ENCODE results near the gene AAK1. TPM values are rescaled to one million over a fixed set of nuclear protein-coding genes. Genes with fewer than 3 reads are reported as not detected.

The AAK1 gene
- total and polyA plus RNA-seq, 10 of the 15 experiments (the other 5 are each of a cell fraction or from before 2014, with no cell fraction given), result 2.9 to 41.4 (median 17.5) TPM

DNA sequence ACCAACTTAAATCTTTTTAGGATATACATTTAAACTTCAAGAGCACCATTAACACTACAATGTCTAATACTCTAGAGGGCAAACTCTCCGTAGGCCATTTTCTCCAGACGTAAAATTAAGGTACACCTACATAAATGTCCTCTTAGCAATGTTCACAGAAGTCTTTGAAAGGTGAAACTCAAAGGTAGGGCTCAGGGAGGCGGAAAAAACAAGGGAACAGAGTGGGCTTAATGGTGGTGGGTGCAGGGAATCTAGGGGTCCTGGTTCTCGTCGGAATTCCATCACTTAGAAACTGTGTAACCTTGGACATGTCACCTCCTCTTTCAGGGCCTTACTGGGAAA is 207.0 kb downstream of the AAK1 start:
- ATAC-seq (peak; percentile 19), FAIRE-seq (no peak), DNase-seq (ENCODE audit: low read depth, low spot score) (peak; percentile 36)
- Histone ChIP-seq H3K9me3 (replicated peaks; ENCODE audit: control insufficient read depth, insufficient read depth, low read length) (no peaks in the 10 kb centered on the region), H3K4me2 (ENCODE audit: control insufficient read depth, insufficient read depth) (peak overlapping the region; percentile 77), H2AFZ (ENCODE audit: control insufficient read depth, low read depth, low read length) (peak overlapping the region; percentile 92), H3K27me3 (replicated peaks in 1 of 2; ENCODE audit: control insufficient read depth in 2 of 2, insufficient read depth in 2 of 2, low read length in 1 of 2) (no peaks in the 10 kb centered on the region), H4K20me1 (ENCODE audit: control insufficient read depth, insufficient read depth) (no peaks in the 10 kb centered on the region), H3K36me3 (ENCODE audit: control insufficient read depth in 2 of 2, insufficient read depth in 2 of 2, low read length in 1 of 2) (no peaks in the 10 kb centered on the region; a peak in 1 of 4 replicates), H3K9ac (ENCODE audit: control insufficient read depth, insufficient read depth, low read length) (peak overlapping the region; percentile 85), H3K27ac (ENCODE audit: control insufficient read depth, insufficient read depth) (peak overlapping the region; percentile 89), H3K4me3 (peak overlapping the region; percentile 76), H3K4me1 (ENCODE audit: control insufficient read depth, insufficient read depth, low read length) (peaks cover 9% of the 10 kb centered on the region; the same call in 1 of the 2 replicates), H3K79me2 (ENCODE audit: control insufficient read depth, insufficient read depth, low read length) (peaks cover 10% of the 10 kb centered on the region)
- POLR2A ChIA-PET, result interaction anchor here (0.9 to 3.5 kb wide), 9 partner anchors 8 to 209 kb away, joined by 3 to 16 read pairs (median 6); partner anchors contain the start of genes AAK1 and GFPT1
- BruUV-seq (replicated peaks), result no TSS peak
- CTCF ChIA-PET, result interaction anchor here (0.6 to 4.1 kb wide), 20 partner anchors 11 to 1269 kb away, joined by 3 to 24 read pairs (median 4); partner anchors contain the start of genes APLF, FBXO48 and GFPT1
- 0% methylated on average over 5 of the region's 5 CpGs for WGBS (ENCODE audit: insufficient coverage, insufficient replicate concordance, low lambda C conversion rate, missing lambda C conversion rate)
- in situ Hi-C loops (cut with MboI) (no loop called here), intact Hi-C loops (cut with micrococcal nuclease; ENCODE audit: unreplicated experiment) (loop anchor here (2.0 to 5.0 kb wide), 4 partner anchors 50 to 278 kb away; partner anchors contain the start of gene GFPT1)
- SMC1A ChIA-PET (ENCODE audit: uncharacterized antibody, unreplicated experiment), result interaction anchor here (1.0 to 2.7 kb wide), 16 partner anchors 8 to 333 kb away, joined by 3 to 15 read pairs (median 4); no protein-coding TSS in a partner anchor
- RAD21 ChIA-PET (ENCODE audit: unreplicated experiment), result interaction anchor here (0.7 to 3.7 kb wide), 18 partner anchors 17 to 363 kb away, joined by 3 to 27 read pairs (median 4); no protein-coding TSS in a partner anchor
- TF ChIP-seq MTA3 (IDR thresholded peaks at IDR 0.05; ENCODE audit: borderline replicate concordance, low read length) (peak; percentile 38; the same call in 1 of the 2 replicates), CBFB (IDR thresholded peaks at IDR 0.05; ENCODE audit: low read depth) (no peak), MEF2A (IDR thresholded peaks at IDR 0.05; ENCODE audit: insufficient read depth, low read depth, low read length) (no peak), FOXM1 (IDR thresholded peaks at IDR 0.05; ENCODE audit: low read depth, low read length) (no peak), PML (IDR thresholded peaks at IDR 0.05; ENCODE audit: low read length) (no peak), SMAD1 (IDR thresholded peaks at IDR 0.05; ENCODE audit: low read depth, partially characterized antibody) (peak; percentile 23), TAF1 (IDR thresholded peaks at IDR 0.05; ENCODE audit: borderline replicate concordance, low read depth, low read length) (no peak), MYB (IDR thresholded peaks at IDR 0.05; ENCODE audit: borderline replicate concordance, low read depth, low read length) (no peak), IKZF2 (IDR thresholded peaks at IDR 0.05) (peak; percentile 47 to 51; a peak in 2 of 4 replicates), PAX5 (IDR thresholded peaks at IDR 0.05; ENCODE audit: borderline replicate concordance, low read depth, low read length) (no peak), PAX8 (IDR thresholded peaks at IDR 0.05) (peak; percentile 76; the same call in 1 of the 2 replicates), BRCA1 (IDR thresholded peaks at IDR 0.05; ENCODE audit: low read depth, low read length) (no peak), FOS (IDR thresholded peaks at IDR 0.05; ENCODE audit: borderline replicate concordance, extremely low read depth, insufficient read length) (no peak), RAD51 (IDR thresholded peaks at IDR 0.05) (no peak; the same call in 1 of the 2 replicates)
- TF ChIP-seq, protein P1, sequence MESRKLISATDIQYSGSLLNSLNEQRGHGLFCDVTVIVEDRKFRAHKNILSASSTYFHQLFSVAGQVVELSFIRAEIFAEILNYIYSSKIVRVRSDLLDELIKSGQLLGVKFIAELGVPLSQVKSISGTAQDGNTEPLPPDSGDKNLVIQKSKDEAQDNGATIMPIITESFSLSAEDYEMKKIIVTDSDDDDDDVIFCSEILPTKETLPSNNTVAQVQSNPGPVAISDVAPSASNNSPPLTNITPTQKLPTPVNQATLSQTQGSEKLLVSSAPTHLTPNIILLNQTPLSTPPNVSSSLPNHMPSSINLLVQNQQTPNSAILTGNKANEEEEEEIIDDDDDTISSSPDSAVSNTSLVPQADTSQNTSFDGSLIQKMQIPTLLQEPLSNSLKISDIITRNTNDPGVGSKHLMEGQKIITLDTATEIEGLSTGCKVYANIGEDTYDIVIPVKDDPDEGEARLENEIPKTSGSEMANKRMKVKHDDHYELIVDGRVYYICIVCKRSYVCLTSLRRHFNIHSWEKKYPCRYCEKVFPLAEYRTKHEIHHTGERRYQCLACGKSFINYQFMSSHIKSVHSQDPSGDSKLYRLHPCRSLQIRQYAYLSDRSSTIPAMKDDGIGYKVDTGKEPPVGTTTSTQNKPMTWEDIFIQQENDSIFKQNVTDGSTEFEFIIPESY (IDR thresholded peaks at IDR 0.05), result no peak
- TF ChIP-seq, protein P2, sequence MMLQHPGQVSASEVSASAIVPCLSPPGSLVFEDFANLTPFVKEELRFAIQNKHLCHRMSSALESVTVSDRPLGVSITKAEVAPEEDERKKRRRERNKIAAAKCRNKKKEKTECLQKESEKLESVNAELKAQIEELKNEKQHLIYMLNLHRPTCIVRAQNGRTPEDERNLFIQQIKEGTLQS (IDR thresholded peaks at IDR 0.05; ENCODE audit: borderline replicate concordance, extremely low read depth, low read depth, low read length), result no peak
- TF ChIP-seq, protein P3, sequence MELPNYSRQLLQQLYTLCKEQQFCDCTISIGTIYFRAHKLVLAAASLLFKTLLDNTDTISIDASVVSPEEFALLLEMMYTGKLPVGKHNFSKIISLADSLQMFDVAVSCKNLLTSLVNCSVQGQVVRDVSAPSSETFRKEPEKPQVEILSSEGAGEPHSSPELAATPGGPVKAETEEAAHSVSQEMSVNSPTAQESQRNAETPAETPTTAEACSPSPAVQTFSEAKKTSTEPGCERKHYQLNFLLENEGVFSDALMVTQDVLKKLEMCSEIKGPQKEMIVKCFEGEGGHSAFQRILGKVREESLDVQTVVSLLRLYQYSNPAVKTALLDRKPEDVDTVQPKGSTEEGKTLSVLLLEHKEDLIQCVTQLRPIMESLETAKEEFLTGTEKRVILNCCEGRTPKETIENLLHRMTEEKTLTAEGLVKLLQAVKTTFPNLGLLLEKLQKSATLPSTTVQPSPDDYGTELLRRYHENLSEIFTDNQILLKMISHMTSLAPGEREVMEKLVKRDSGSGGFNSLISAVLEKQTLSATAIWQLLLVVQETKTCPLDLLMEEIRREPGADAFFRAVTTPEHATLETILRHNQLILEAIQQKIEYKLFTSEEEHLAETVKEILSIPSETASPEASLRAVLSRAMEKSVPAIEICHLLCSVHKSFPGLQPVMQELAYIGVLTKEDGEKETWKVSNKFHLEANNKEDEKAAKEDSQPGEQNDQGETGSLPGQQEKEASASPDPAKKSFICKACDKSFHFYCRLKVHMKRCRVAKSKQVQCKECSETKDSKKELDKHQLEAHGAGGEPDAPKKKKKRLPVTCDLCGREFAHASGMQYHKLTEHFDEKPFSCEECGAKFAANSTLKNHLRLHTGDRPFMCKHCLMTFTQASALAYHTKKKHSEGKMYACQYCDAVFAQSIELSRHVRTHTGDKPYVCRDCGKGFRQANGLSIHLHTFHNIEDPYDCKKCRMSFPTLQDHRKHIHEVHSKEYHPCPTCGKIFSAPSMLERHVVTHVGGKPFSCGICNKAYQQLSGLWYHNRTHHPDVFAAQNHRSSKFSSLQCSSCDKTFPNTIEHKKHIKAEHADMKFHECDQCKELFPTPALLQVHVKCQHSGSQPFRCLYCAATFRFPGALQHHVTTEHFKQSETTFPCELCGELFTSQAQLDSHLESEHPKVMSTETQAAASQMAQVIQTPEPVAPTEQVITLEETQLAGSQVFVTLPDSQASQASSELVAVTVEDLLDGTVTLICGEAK (IDR thresholded peaks at IDR 0.05; ENCODE audit: borderline replicate concordance), result peak; percentile 25; the same call in 1 of the 2 replicates

Data from GM12878 (cell line).